ENCODE measurements around the gene IGF2BP3.

Gene IGF2BP3

DNA sequence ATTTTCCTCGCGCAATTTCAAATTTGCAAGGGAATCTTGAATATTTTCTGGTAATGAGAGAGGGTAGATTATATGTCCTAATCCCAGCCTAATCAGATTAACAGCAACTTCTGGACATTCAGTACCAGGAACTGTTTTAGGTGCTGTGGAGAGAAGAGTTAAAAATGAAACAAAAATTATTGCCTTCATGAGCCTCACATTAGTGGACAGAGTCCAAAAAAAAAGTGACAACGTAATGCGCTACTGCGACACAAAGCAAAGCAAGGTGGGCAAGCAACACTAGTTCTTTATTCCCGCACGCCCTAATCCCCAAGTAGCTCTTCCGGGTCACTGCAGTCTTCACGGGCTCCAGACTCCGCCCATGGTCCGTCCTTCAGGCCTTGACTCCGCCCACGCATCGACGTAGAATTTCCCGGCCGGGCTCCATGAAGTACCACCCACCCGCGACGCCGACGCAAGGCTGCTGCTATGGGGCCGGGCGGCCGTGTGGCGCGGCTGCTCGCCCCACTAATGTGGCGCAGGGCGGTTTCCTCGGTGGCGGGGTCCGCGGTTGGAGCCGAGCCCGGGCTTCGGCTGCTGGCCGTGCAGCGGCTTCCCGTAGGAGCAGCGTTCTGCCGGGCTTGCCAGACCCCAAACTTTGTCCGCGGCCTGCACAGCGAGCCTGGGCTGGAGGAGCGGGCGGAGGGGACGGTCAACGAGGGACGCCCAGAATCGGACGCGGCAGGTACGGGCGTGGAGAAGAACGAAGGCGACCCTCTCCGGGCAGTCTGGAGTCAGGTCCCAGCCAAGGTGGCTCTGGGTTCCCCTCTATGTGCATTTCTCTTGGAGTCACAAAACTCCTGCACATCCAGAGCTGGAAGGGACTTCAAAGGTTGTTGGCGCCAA is 171.2 kb downstream of the IGF2BP3 start, which contains the start of gene MALSU1:
MALSU1 (plus strand) TSS at position 455 of the 885 bp plus-strand sequence; CDS start at position 469, 14 bp downstream.
- peak; percentile 96 for DNase-seq
- Histone ChIP-seq H2AK5ac (ENCODE audit: low read length, severe bottlenecking) (peak within 1 kb of the TSS; percentile 26), H3K4me1 (ENCODE audit: control insufficient read depth, insufficient read depth, low read depth, low read length) (peaks cover 3% of the 10 kb centered on the region), H3K27me3 (ENCODE audit: control insufficient read depth in 1 of 2, insufficient read depth in 1 of 2, low read length in 2 of 2) (no peaks in the 10 kb centered on the region), H2BK120ac (ENCODE audit: low read depth, low read length) (peak within 1 kb of the TSS; percentile 59), H3K79me1 (replicated peaks; ENCODE audit: low read length, poor library complexity, severe bottlenecking) (peaks cover 2% of the 10 kb centered on the region), H3K9ac (ENCODE audit: low read length) (peak within 1 kb of the TSS; percentile 97), H2BK12ac (ENCODE audit: low read length in 2 of 2) (no peak within 1 kb of the TSS), H3K4ac (ENCODE audit: low read depth in 1 of 2, low read length in 2 of 2) (peak within 1 kb of the TSS in 1 of 2 experiments; percentile 62), H2BK15ac (ENCODE audit: low read depth, poor library complexity, severe bottlenecking) (no peak within 1 kb of the TSS), H4K91ac (ENCODE audit: low read length) (peak within 1 kb of the TSS; percentile 65), H4K8ac (ENCODE audit: low read length) (peak within 1 kb of the TSS; percentile 92), H2AFZ (ENCODE audit: low read depth, low read length) (peak within 1 kb of the TSS; percentile 43), H3K23ac (ENCODE audit: low read length in 2 of 2) (peak within 1 kb of the TSS in 1 of 2 experiments; percentile 57), H3K4me3 (ENCODE audit: insufficient read depth in 1 of 2, low read depth in 1 of 2, low read length in 2 of 2) (peak within 1 kb of the TSS; percentile 94 to 100), H3K18ac (ENCODE audit: low read depth in 1 of 2, low read length in 2 of 2) (peak within 1 kb of the TSS; percentile 57 to 75), H3K27ac (ENCODE audit: low read length, poor library complexity, severe bottlenecking) (peak within 1 kb of the TSS; percentile 84), H2BK5ac (ENCODE audit: low read depth, low read length, poor library complexity, severe bottlenecking) (no peak within 1 kb of the TSS), H3K9me3 (ENCODE audit: control insufficient read depth, low read length) (no peaks in the 10 kb centered on the region), H3K4me2 (ENCODE audit: low read length, poor library complexity, severe bottlenecking) (peak within 1 kb of the TSS; percentile 67), H3K36me3 (ENCODE audit: control insufficient read depth in 1 of 2, insufficient read depth in 2 of 2, low read depth in 1 of 2, low read length in 2 of 2) (peaks cover 3 to 23% of the 10 kb centered on the region in 2 experiments), H3K14ac (ENCODE audit: low read length in 2 of 2) (peak within 1 kb of the TSS in 1 of 2 experiments; percentile 44)
- WGBS, result under 1% methylated on average over 57 of the region's 59 CpGs

GRCh38 chr7:23298141-23298881 is 172.0 kb downstream of the IGF2BP3 start:
- Histone ChIP-seq H2BK12ac (ENCODE audit: low read length in 2 of 2) (no peak overlapping the region), H2AFZ (ENCODE audit: low read depth, low read length) (no peak overlapping the region), H2AK5ac (ENCODE audit: low read length, severe bottlenecking) (peak overlapping the region; percentile 26), H3K4me1 (ENCODE audit: control insufficient read depth, insufficient read depth, low read depth, low read length) (peaks cover 3% of the 10 kb centered on the region), H3K23ac (ENCODE audit: low read length in 2 of 2) (no peak overlapping the region), H3K18ac (ENCODE audit: low read depth in 1 of 2, low read length in 2 of 2) (peak overlapping the region in 1 of 2 experiments; percentile 53), H3K36me3 (ENCODE audit: control insufficient read depth in 1 of 2, insufficient read depth in 2 of 2, low read depth in 1 of 2, low read length in 2 of 2) (peaks cover 3 to 19% of the 10 kb centered on the region in 2 experiments), H4K91ac (ENCODE audit: low read length) (no peak overlapping the region), H3K14ac (ENCODE audit: low read length in 2 of 2) (no peak overlapping the region), H2BK120ac (ENCODE audit: low read depth, low read length) (peak overlapping the region; percentile 50), H3K79me1 (replicated peaks; ENCODE audit: low read length, poor library complexity, severe bottlenecking) (peaks cover 2% of the 10 kb centered on the region), H2BK15ac (ENCODE audit: low read depth, poor library complexity, severe bottlenecking) (no peak overlapping the region), H4K8ac (ENCODE audit: low read length) (peak overlapping the region; percentile 92), H3K27me3 (ENCODE audit: control insufficient read depth in 1 of 2, insufficient read depth in 1 of 2, low read length in 2 of 2) (no peaks in the 10 kb centered on the region), H3K9ac (ENCODE audit: low read length) (peak overlapping the region; percentile 97), H3K27ac (ENCODE audit: low read length, poor library complexity, severe bottlenecking) (peak overlapping the region; percentile 84), H2BK5ac (ENCODE audit: low read depth, low read length, poor library complexity, severe bottlenecking) (no peak overlapping the region), H3K4me2 (ENCODE audit: low read length, poor library complexity, severe bottlenecking) (no peak overlapping the region), H3K9me3 (ENCODE audit: control insufficient read depth, low read length) (no peaks in the 10 kb centered on the region), H3K4me3 (ENCODE audit: insufficient read depth in 1 of 2, low read depth in 1 of 2, low read length in 2 of 2) (peak overlapping the region in 1 of 2 experiments; percentile 100), H3K4ac (ENCODE audit: low read depth in 1 of 2, low read length in 2 of 2) (peak overlapping the region in 1 of 2 experiments; percentile 54)
- no peak for DNase-seq
- 91% methylated on average over 8 of the region's 11 CpGs for WGBS

- no peak overlapping the region for H2BK15ac ChIP-seq (ENCODE audit: low read depth, poor library complexity, severe bottlenecking)
- H3K27me3 ChIP-seq (ENCODE audit: control insufficient read depth in 1 of 2, insufficient read depth in 1 of 2, low read length in 2 of 2), result no peaks in the 10 kb centered on the region
- no peaks in the 10 kb centered on the region for H3K36me3 ChIP-seq (ENCODE audit: control insufficient read depth in 1 of 2, insufficient read depth in 2 of 2, low read depth in 1 of 2, low read length in 2 of 2)
- H3K23ac ChIP-seq (ENCODE audit: low read length in 2 of 2), result no peak overlapping the region
- no peak overlapping the region for H2AK5ac ChIP-seq (ENCODE audit: low read length, severe bottlenecking)
- H3K27ac ChIP-seq (ENCODE audit: low read length, poor library complexity, severe bottlenecking), result no peak overlapping the region
- no peak overlapping the region for H2BK120ac ChIP-seq (ENCODE audit: low read depth, low read length)
- DNase-seq, result no peak
- no peak overlapping the region for H4K91ac ChIP-seq (ENCODE audit: low read length)
- peaks cover 3% of the 10 kb centered on the region for H3K4me1 ChIP-seq (ENCODE audit: control insufficient read depth, insufficient read depth, low read depth, low read length)
- no peak overlapping the region for H2AFZ ChIP-seq (ENCODE audit: low read depth, low read length)
- H4K8ac ChIP-seq (ENCODE audit: low read length), result no peak overlapping the region
- H3K4ac ChIP-seq (ENCODE audit: low read depth in 1 of 2, low read length in 2 of 2), result no peak overlapping the region
- H2BK5ac ChIP-seq (ENCODE audit: low read depth, low read length, poor library complexity, severe bottlenecking), result no peak overlapping the region
- H3K18ac ChIP-seq (ENCODE audit: low read depth in 1 of 2, low read length in 2 of 2), result no peak overlapping the region
- H3K9ac ChIP-seq (ENCODE audit: low read length), result no peak overlapping the region
- H3K79me1 ChIP-seq (replicated peaks; ENCODE audit: low read length, poor library complexity, severe bottlenecking), result no peaks in the 10 kb centered on the region
- no peaks in the 10 kb centered on the region for H3K9me3 ChIP-seq (ENCODE audit: control insufficient read depth, low read length)
- no peak overlapping the region for H3K4me2 ChIP-seq (ENCODE audit: low read length, poor library complexity, severe bottlenecking)
- no peak overlapping the region for H2BK12ac ChIP-seq (ENCODE audit: low read length in 2 of 2)
- H3K14ac ChIP-seq (ENCODE audit: low read length in 2 of 2), result no peak overlapping the region
- H3K4me3 ChIP-seq (ENCODE audit: insufficient read depth in 1 of 2, low read depth in 1 of 2, low read length in 2 of 2), result no peak overlapping the region
These were observed 174.9 kb downstream of the IGF2BP3 start for GRCh38 chr7:23295401-23295697.

Data from mesenchymal stem cell (in vitro differentiated cells and primary cell).